H1 (cell line): Measurements from ENCODE around the gene ADPGK. TPM values are rescaled to one million over a fixed set of nuclear protein-coding genes. Genes with fewer than 3 reads are reported as not detected.

Experiments
- CHD7 ChIP-seq: fragments of 300-600 bp; sonication (generic); IDR thresholded peaks from 2 replicates; pipeline ENCODE4 v1.7.1; 2012; ENCODE audit warnings: low read length, moderate library complexity, mild to moderate bottlenecking, inconsistent platforms; ENCODE audit not compliant: insufficient replicate concordance
- USF2 ChIP-seq: IDR thresholded peaks from 2 replicates; pipeline ENCODE4 v1.6.1; 2011; ENCODE audit warnings: low read length, improper control_type of control experiment
- polyA plus RNA-seq, 7 experiments: library from polyadenylated mRNA; depleted of rRNA in 3 of 7; stranded (reverse) in 5 of 7; unstranded in 2 of 7; fragments of >200 nt in 5 of 7; fragments of 200-250 nt in 2 of 7; gene quantifications; 1 replicate in 5 of 7; 2 replicates in 1 of 7; 4 replicates in 1 of 7; pipeline versions ENCODE4 v1.2.1 to v1.2.3, GENCODE V29; 2011 to 2013; ENCODE audit warnings: missing spikeins in 2 of 7, mixed read lengths in 2 of 7
- total RNA-seq: library from RNA; stranded (reverse); fragmentation: NEBNext Ultra II Directional; extraction: Animal tissue kit (Norgen Biotek cat#: 25700); gene quantifications from 2 replicates; pipeline ENCODE4 v1.2.1, GENCODE V29; 2021

The ADPGK gene
- total and polyA plus RNA-seq, 2 of the 8 experiments (the other 6 are each of a cell fraction or from before 2014, with no cell fraction given) = 32.2 to 38.2 TPM

DNA sequence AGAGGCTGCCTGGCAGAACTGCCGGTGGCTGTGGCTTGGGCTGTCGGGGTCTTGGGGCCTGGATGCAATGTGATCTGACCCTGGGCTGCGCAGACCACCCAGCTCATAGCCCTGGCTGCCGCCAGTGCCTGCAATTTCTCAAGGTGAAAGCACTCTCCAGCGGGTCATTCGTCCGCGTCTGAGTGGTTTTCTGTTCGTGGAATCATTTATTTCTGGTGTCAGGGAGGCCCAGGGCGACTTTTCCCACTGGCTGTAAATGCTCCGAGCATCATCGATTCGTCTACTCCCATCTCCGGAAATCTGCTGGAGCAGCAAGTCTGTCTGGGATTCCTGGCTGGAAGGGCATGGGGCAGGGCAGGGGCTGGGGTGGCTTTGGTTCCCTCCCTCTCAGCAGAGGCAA lies 40.6 kb upstream of the ADPGK start (continued):
- TF ChIP-seq CHD7 (no peak), USF2 (no peak)
